IMR-90 (cell line): ENCODE results near the gene EVA1A. TPM values are rescaled to one million over a fixed set of nuclear protein-coding genes. Genes with fewer than 3 reads are reported as not detected.
A peak's percentile ranks its signal among the peaks of the same experiment; 100 is the strongest.

Experiments
- ATAC-seq: fragments of 200-7000 bp; cut with Tn5 transposase; 2 replicates; pipeline ENCODE4 v1.9.1; 2020; ENCODE audit warnings: low read depth, mild to moderate bottlenecking, moderate library complexity
- BruUV-seq: library from RNA; stranded (reverse); fragments of 400-500 nt; replicated peaks from 2 replicates; lab custom pipeline; 2021; lab: Mats Ljungman, UMichigan
- CTCF ChIA-PET: fragments of 300-600 bp; formaldehyde crosslinking; extraction: SDS; loops from one replicate; lab custom pipeline; 2021; ENCODE audit warnings: antibody characterized with exemption; lab: Yijun Ruan, JAX
- POLR2A ChIA-PET: fragments of 300-600 bp; sonication (Branson Sonifier 250); formaldehyde crosslinking; loops from one replicate; lab custom pipeline; 2022; ENCODE audit warnings: antibody characterized with exemption; ENCODE audit not compliant: unreplicated experiment; lab: Charles Lee
- DNase-seq: peaks from one replicate; pipeline ENCODE4 v3.0.0; 2013
- H2AFZ ChIP-seq: replicated peaks from 2 replicates; pipeline ENCODE3; 2013; ENCODE audit warnings: low read length, mild to moderate bottlenecking; ENCODE audit not compliant: poor library complexity
- H2AK5ac ChIP-seq: 2 replicates; pipeline ENCODE4 v1.6.1; 2013; ENCODE audit warnings: low read depth, low read length, inconsistent platforms
- H2AK9ac ChIP-seq: replicated peaks from 2 replicates; pipeline ENCODE3; 2013; ENCODE audit warnings: mild to moderate bottlenecking, low read depth, low read length, moderate library complexity; ENCODE audit not compliant: poor library complexity
- H2BK120ac ChIP-seq: 2 replicates; pipeline ENCODE4 v1.6.1; 2013; ENCODE audit warnings: low read depth, low read length, inconsistent platforms
- H2BK15ac ChIP-seq: 3 replicates; pipeline ENCODE4 v1.6.1; 2013; ENCODE audit warnings: low read depth, low read length, inconsistent platforms
- H2BK20ac ChIP-seq: 2 replicates; pipeline ENCODE4 v1.6.1; 2013; ENCODE audit warnings: low read depth, mild to moderate bottlenecking, inconsistent platforms, low read length, moderate library complexity
- H2BK5ac ChIP-seq: 2 replicates; pipeline ENCODE4 v1.6.1; 2013; ENCODE audit warnings: mild to moderate bottlenecking, low read depth, low read length, inconsistent platforms; ENCODE audit not compliant: poor library complexity, severe bottlenecking
- H3K14ac ChIP-seq: replicated peaks from 2 replicates; pipeline ENCODE4 v1.6.1; 2013; ENCODE audit warnings: low read depth, low read length, inconsistent platforms
- H3K18ac ChIP-seq: 2 replicates; pipeline ENCODE4 v1.6.1; 2013; ENCODE audit warnings: low read depth, low read length, control low read depth
- H3K23ac ChIP-seq: 2 replicates; pipeline ENCODE4 v1.6.1; 2013; ENCODE audit warnings: low read depth, low read length, inconsistent platforms
- H3K27ac ChIP-seq: 2 replicates; pipeline ENCODE4 v1.5.1; 2013; ENCODE audit warnings: mild to moderate bottlenecking, control low read depth, low read length; ENCODE audit not compliant: insufficient read depth
- H3K27me3 ChIP-seq: 2 replicates; pipeline ENCODE4 v1.6.1; 2013; ENCODE audit warnings: low read length; ENCODE audit not compliant: control insufficient read depth, insufficient read depth
- H3K36me3 ChIP-seq: 2 replicates; pipeline ENCODE4 v1.6.1; 2013; ENCODE audit warnings: low read length, mixed read lengths; ENCODE audit not compliant: control insufficient read depth, insufficient read depth
- H3K4ac ChIP-seq: 2 replicates; pipeline ENCODE4 v1.6.1; 2013; ENCODE audit warnings: low read depth, low read length, inconsistent platforms
- H3K4me1 ChIP-seq: 2 replicates; pipeline ENCODE4 v1.6.1; 2013; ENCODE audit warnings: low read length, mixed read lengths; ENCODE audit not compliant: control insufficient read depth, insufficient read depth
- H3K4me2 ChIP-seq: 2 replicates; pipeline ENCODE4 v1.6.1; 2013; ENCODE audit warnings: low read depth, mild to moderate bottlenecking, control low read depth, low read length, moderate library complexity
- H3K4me3 ChIP-seq: 2 replicates; pipeline ENCODE4 v1.5.1; 2013; ENCODE audit warnings: low read depth, mild to moderate bottlenecking, control low read depth, low read length, moderate library complexity; ENCODE audit not compliant: insufficient read depth
- H3K56ac ChIP-seq: 2 replicates; pipeline ENCODE4 v1.6.1; 2013; ENCODE audit warnings: low read length, inconsistent platforms; ENCODE audit not compliant: insufficient read depth; ENCODE audit errors: extremely low read depth
- H3K79me1 ChIP-seq, 2 experiments: 2 replicates each; pipeline ENCODE4 v1.6.1; 2013; ENCODE audit warnings: low read length in 2 of 2, inconsistent platforms in 1 of 2, low read depth in 1 of 2
- H3K9ac ChIP-seq: 2 replicates; pipeline ENCODE4 v1.6.1; 2013; ENCODE audit warnings: low read depth, low read length, control low read depth
- H3K9me1 ChIP-seq: 2 replicates; pipeline ENCODE4 v1.6.1; 2013; ENCODE audit warnings: low read length, inconsistent platforms; ENCODE audit not compliant: insufficient read depth
- H3K9me3 ChIP-seq: 2 replicates; pipeline ENCODE4 v1.6.1; 2013; ENCODE audit warnings: low read length; ENCODE audit not compliant: control insufficient read depth, insufficient read depth
- H4K20me1 ChIP-seq: 2 replicates; pipeline ENCODE4 v1.6.1; 2013; ENCODE audit warnings: low read length, inconsistent platforms; ENCODE audit not compliant: insufficient read depth
- H4K5ac ChIP-seq: 2 replicates; pipeline ENCODE4 v1.6.1; 2013; ENCODE audit warnings: mild to moderate bottlenecking, low read depth, low read length, control low read depth
- H4K8ac ChIP-seq, 2 experiments: 2 replicates each; pipeline ENCODE4 v1.6.1; 2013; ENCODE audit warnings: low read depth in 2 of 2, low read length in 2 of 2, control low read depth in 1 of 2, inconsistent platforms in 1 of 2
- H4K91ac ChIP-seq: 2 replicates; pipeline ENCODE4 v1.6.1; 2013; ENCODE audit warnings: low read depth, low read length, inconsistent platforms; ENCODE audit not compliant: insufficient read depth
- BHLHE40 ChIP-seq: fragments of 150-350 bp; IDR thresholded peaks from 2 replicates; pipeline ENCODE4 v1.6.1; 2016; ENCODE audit warnings: mild to moderate bottlenecking, low read depth, low read length
- CEBPB ChIP-seq: IDR thresholded peaks from 2 replicates; pipeline ENCODE4 v1.6.1; 2012; ENCODE audit warnings: low read depth, low read length, improper control_type of control experiment
- FOS ChIP-seq: fragments of 150-350 bp; IDR thresholded peaks from 2 replicates; pipeline ENCODE4 v1.6.1; 2016; ENCODE audit warnings: low read depth, low read length
- MAFK ChIP-seq: IDR thresholded peaks from 2 replicates; pipeline ENCODE4 v1.6.1; 2012; ENCODE audit warnings: low read depth, low read length, improper control_type of control experiment
- MAZ ChIP-seq: IDR thresholded peaks from 2 replicates; pipeline ENCODE4 v1.6.1; 2012; ENCODE audit warnings: low read depth, mild to moderate bottlenecking, low read length, improper control_type of control experiment, moderate library complexity, borderline replicate concordance
- MXI1 ChIP-seq: IDR thresholded peaks from 2 replicates; pipeline ENCODE4 v1.6.1; 2012; ENCODE audit warnings: low read depth, mild to moderate bottlenecking, low read length, moderate library complexity, borderline replicate concordance
- NFE2L2 ChIP-seq: fragments of 150-350 bp; IDR thresholded peaks from 2 replicates; pipeline ENCODE4 v1.6.1; 2016; ENCODE audit warnings: low read depth, mild to moderate bottlenecking, low read length
- POLR2A ChIP-seq: IDR thresholded peaks from 2 replicates; pipeline ENCODE4 v1.6.1; 2012; ENCODE audit warnings: mild to moderate bottlenecking, low read depth, low read length
- RCOR1 ChIP-seq: IDR thresholded peaks from 2 replicates; pipeline ENCODE4 v1.6.1; 2012; ENCODE audit warnings: mild to moderate bottlenecking, low read length, improper control_type of control experiment; ENCODE audit not compliant: insufficient replicate concordance
- RFX5 ChIP-seq: IDR thresholded peaks from 2 replicates; pipeline ENCODE4 v1.8.0; 2012; ENCODE audit warnings: low read depth, mild to moderate bottlenecking, low read length, moderate library complexity
- SMC3 ChIP-seq: fragments of 150-350 bp; IDR thresholded peaks from 2 replicates; pipeline ENCODE4 v1.6.1; 2016; ENCODE audit warnings: low read depth, mild to moderate bottlenecking, antibody characterized with exemption, low read length, moderate library complexity
- USF2 ChIP-seq: fragments of 150-350 bp; IDR thresholded peaks from 2 replicates; pipeline ENCODE4 v1.6.1; 2017; ENCODE audit warnings: mild to moderate bottlenecking, antibody characterized with exemption, low read length, low read depth
- WGBS, 2 experiments: methylation state at CpG; one replicate each; pipeline versions ENCODE4 v1.1.5 to v1.1.7; 2013; ENCODE audit warnings: missing lambda C conversion rate in 2 of 2; ENCODE audit not compliant: insufficient read length in 1 of 2; ENCODE audit errors: extremely low coverage in 2 of 2; 5-methylcytosine and 5-hydroxymethylcytosine counted together
- dilution Hi-C: fragments of 300-500 bp; cut with HindIII; formaldehyde crosslinking; loops from one replicate; pipeline ENCODE4 v1.14.3; 2018; ENCODE audit warnings: low sequenced_read_pairs; ENCODE audit not compliant: unreplicated experiment
- in situ Hi-C: fragments of 300-500 bp; cut with MboI; formaldehyde crosslinking; loops from 3 replicates; pipeline ENCODE4 v1.14.3; 2019; ENCODE audit warnings: low sequenced_read_pairs, inconsistent platforms, mixed read lengths
- intact Hi-C: fragments of 100-400 bp; cut with micrococcal nuclease; formaldehyde crosslinking; loops from 2 replicates; pipeline ENCODE4 v1.10.0; 2022
- polyA plus RNA-seq, 3 experiments: library from polyadenylated mRNA; depleted of rRNA; stranded (reverse); fragments of >200 nt; gene quantifications; 2 replicates each; pipeline ENCODE4 v1.2.3, GENCODE V29; 2012; ENCODE audit warnings: low replicate concordance in 1 of 3
- total RNA-seq: library from RNA; depleted of rRNA; stranded (reverse); fragments of >200 nt; gene quantifications from 2 replicates; pipeline ENCODE4 v1.2.3, GENCODE V29; 2012
- TF ChIP-seq, protein P1 (sequence below): conservative IDR thresholded peaks from 2 replicates; pipeline ENCODE4 v1.5.1; 2012; ENCODE audit warnings: mild to moderate bottlenecking, low read depth, low read length, improper control_type of control experiment

Gene EVA1A
- total and polyA plus RNA-seq, 2 of the 4 experiments (the other 2 are of a cell fraction): 54.5 to 93.7 TPM

DNA sequence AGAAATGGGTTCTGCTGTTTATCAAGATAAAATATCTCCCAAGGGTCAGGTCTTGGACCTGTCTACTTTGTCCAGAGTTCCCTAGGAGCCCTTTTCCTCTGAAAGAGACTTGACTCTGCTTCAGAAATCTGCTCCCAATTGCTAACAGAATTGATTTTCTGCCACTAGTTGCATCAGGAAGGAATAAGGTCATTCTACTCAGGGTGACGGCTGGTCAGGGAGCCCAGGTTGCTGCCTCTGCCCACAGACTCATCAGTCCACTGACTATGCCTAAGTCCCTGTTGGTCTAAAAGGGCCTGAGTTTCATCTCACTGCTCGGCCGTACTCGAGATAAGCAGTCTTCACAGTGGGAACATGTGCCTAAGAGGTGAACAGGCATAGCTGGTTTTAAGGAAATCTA is 61.2 kb downstream of the EVA1A start:
- H3K9ac ChIP-seq: no peak overlapping the region
- in situ Hi-C loops (no loop called here), intact Hi-C loops (no loop called here), dilution Hi-C loops (no loop called here)
- no peak overlapping the region for H2AFZ ChIP-seq
- no peak overlapping the region for H3K27ac ChIP-seq
- BruUV-seq: no TSS peak
- H3K4me3 ChIP-seq: no peak overlapping the region
- no peak overlapping the region for H2BK120ac ChIP-seq
- H2AK9ac ChIP-seq: no peak overlapping the region
- H4K91ac ChIP-seq: no peak overlapping the region
- H3K23ac ChIP-seq: no peak overlapping the region
- no peaks in the 10 kb centered on the region for H3K27me3 ChIP-seq
- H4K5ac ChIP-seq: no peak overlapping the region
- H3K18ac ChIP-seq: no peak overlapping the region
- ChIA-PET CTCF (no interaction called here), POLR2A (no interaction called here)
- no peak overlapping the region for H4K8ac ChIP-seq
- no peak overlapping the region for H3K4me2 ChIP-seq
- 0 out of 2 replicates have a peak overlapping the region, but pooled peaks have one; percentile 5 for H3K14ac ChIP-seq
- no peak overlapping the region for H2BK20ac ChIP-seq
- peaks cover 2% of the 10 kb centered on the region; the same call in 1 of the 2 replicates for H3K36me3 ChIP-seq
- no peak overlapping the region for H2AK5ac ChIP-seq
- H2BK5ac ChIP-seq: no peak overlapping the region
- no peak overlapping the region for H3K4ac ChIP-seq
- H2BK15ac ChIP-seq: no peak overlapping the region
- peaks cover 6% of the 10 kb centered on the region for H3K4me1 ChIP-seq
- no CpG with 5 or more reads among the region's 4 CpGs for WGBS, 2 experiments
- no peaks in the 10 kb centered on the region for H3K9me3 ChIP-seq
- H3K9me1 ChIP-seq: peaks cover 15% of the 10 kb centered on the region
- ATAC-seq: no peak
- peaks cover 54 to 73% of the 10 kb centered on the region in 2 experiments for H3K79me1 ChIP-seq
- no peak overlapping the region for H3K56ac ChIP-seq
- DNase-seq: no peak
- H4K20me1 ChIP-seq: peaks cover 27% of the 10 kb centered on the region; the same call in 1 of the 2 replicates
- TF ChIP-seq, protein P1, sequence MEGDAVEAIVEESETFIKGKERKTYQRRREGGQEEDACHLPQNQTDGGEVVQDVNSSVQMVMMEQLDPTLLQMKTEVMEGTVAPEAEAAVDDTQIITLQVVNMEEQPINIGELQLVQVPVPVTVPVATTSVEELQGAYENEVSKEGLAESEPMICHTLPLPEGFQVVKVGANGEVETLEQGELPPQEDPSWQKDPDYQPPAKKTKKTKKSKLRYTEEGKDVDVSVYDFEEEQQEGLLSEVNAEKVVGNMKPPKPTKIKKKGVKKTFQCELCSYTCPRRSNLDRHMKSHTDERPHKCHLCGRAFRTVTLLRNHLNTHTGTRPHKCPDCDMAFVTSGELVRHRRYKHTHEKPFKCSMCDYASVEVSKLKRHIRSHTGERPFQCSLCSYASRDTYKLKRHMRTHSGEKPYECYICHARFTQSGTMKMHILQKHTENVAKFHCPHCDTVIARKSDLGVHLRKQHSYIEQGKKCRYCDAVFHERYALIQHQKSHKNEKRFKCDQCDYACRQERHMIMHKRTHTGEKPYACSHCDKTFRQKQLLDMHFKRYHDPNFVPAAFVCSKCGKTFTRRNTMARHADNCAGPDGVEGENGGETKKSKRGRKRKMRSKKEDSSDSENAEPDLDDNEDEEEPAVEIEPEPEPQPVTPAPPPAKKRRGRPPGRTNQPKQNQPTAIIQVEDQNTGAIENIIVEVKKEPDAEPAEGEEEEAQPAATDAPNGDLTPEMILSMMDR: no peak
- TF ChIP-seq SMC3 (no peak), BHLHE40 (no peak), USF2 (no peak), NFE2L2 (no peak), RFX5 (no peak), RCOR1 (no peak), FOS (no peak), MXI1 (no peak), MAZ (no peak), MAFK (no peak), CEBPB (no peak), POLR2A (no peak)
